Stomach (tissue), 9 donors: Measurements from ENCODE around the gene TRIM62. TPM values are rescaled to one million over a fixed set of nuclear protein-coding genes. Genes with fewer than 3 reads are reported as not detected.
A peak's percentile ranks its signal among the peaks of the same experiment; 100 is the strongest.
"Not testable (repeated sequence)": the region's sequence is repeated elsewhere in the genome, so short reads cannot be mapped to it uniquely, and the experiment has no call there.

ENCODE experiments used
- DNase-seq, 2 donors: peaks; one replicate each; pipeline versions ENCODE4 v3.0.0 to v3.0.0-alpha.2; 2013 to 2019
- H3K27ac ChIP-seq, 5 donors: fragments of 200-600 bp in 4 of 5; sonication (generic) in 4 of 5; one replicate each; pipeline ENCODE4 v1.5.1; 2013 to 2019; ENCODE audit warnings: mild to moderate bottlenecking in 1 of 5, moderate library complexity in 1 of 5
- H3K27me3 ChIP-seq, 3 donors: fragments of 200-600 bp; sonication (generic); one replicate each; pipeline ENCODE4 v1.5.1; 2017 to 2019; ENCODE audit warnings: mixed run types in 1 of 3
- H3K36me3 ChIP-seq, 4 donors: fragments of 200-600 bp; sonication (generic); 1 replicate in 3 of 4; 2 replicates in 1 of 4; pipeline ENCODE4 v1.5.1; 2016 to 2019
- H3K4me1 ChIP-seq, 4 donors: fragments of 200-600 bp; sonication (generic); one replicate each; pipeline ENCODE4 v1.5.1; 2016 to 2019
- H3K4me3 ChIP-seq, 4 donors: fragments of 200-600 bp; sonication (generic) in 3 of 4; one replicate each; pipeline ENCODE4 v1.5.1; 2016 to 2019; ENCODE audit warnings: mild to moderate bottlenecking in 1 of 4
- H3K9me3 ChIP-seq, 4 donors: fragments of 200-600 bp; sonication (generic); one replicate each; pipeline ENCODE4 v1.5.1; 2016 to 2019
- EP300 ChIP-seq: sonication (generic); formaldehyde crosslinking; IDR thresholded peaks from one replicate; pipeline ENCODE4 v1.6.1; 2017; ENCODE audit warnings: antibody characterized with exemption
- POLR2A ChIP-seq, 4 donors: fragments of 450-650 bp; IDR thresholded peaks; one replicate each; pipeline ENCODE4 v1.6.1; 2016; ENCODE audit warnings: antibody characterized with exemption in 4 of 4, control low read depth in 2 of 4, mild to moderate bottlenecking in 1 of 4, moderate library complexity in 1 of 4
- POLR2AphosphoS5 ChIP-seq, 3 donors: sonication (generic); formaldehyde crosslinking; IDR thresholded peaks; one replicate each; pipeline ENCODE4 v1.6.1; 2016; ENCODE audit warnings: antibody characterized with exemption in 3 of 3
- WGBS, 5 donors: extraction: QIAGEN DNeasy Blood & Tissue Kit in 3 of 5; methylation state at CpG; one replicate each; pipeline versions ENCODE4 v1.1.5 to v1.1.7; 2013 to 2018; 5-methylcytosine and 5-hydroxymethylcytosine counted together
- intact Hi-C: fragments of 100-400 bp; cut with DNase I; formaldehyde crosslinking; loops from one replicate; pipeline ENCODE4 v1.15.1; 2023; ENCODE audit warnings: low total_unique reads
- polyA plus RNA-seq, 3 donors: library from polyadenylated mRNA; stranded (reverse); fragments of 200-250 nt; gene quantifications; one replicate each; pipeline ENCODE4 v1.2.3, GENCODE V29; 2013
- total RNA-seq, 5 donors: library from RNA; depleted of rRNA; stranded (reverse); fragments of >200 nt; gene quantifications; one replicate each; pipeline versions ENCODE4 v1.1.0 to v1.2.3, GENCODE V29; 2014 to 2016
- TF ChIP-seq, protein P1 (sequence below), 7 experiments: fragments of 450-650 bp in 4 of 7; fragments of 200-600 bp in 3 of 7; sonication (generic) in 3 of 7; IDR thresholded peaks; one replicate each; pipeline ENCODE4 v1.5.1; 2016 to 2019; ENCODE audit warnings: antibody characterized with exemption in 7 of 7, control low read depth in 2 of 7, mild to moderate bottlenecking in 1 of 7
- donor health status: healthy with polysubstance abuse.
- donor health status: Bipolar disorder and iron deficiency.
- donor health status: healthy.

Gene TRIM62
- total and polyA plus RNA-seq, 8 donors = 0.76 to 18.1 (median 3.1) TPM

DNA sequence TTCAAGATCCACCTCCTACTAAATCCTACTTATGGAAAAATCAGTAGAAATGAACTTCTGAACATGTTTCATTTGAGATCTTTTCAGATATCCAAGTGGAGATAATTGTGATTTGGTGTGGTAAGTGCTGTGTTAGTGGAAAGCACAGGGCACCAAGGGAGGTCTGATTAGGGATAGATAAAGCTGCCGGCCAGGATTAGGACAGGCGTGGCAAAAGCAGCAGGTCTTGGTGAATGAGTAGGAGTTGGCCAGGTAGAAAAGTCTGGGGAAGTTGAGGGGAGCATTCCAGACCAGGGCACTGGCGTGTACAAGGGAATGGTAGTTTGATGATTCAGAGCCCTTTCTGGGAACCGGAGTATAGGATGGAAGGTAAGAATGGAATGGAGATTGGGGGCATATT, 53.1 kb downstream of the TRIM62 start:
- H3K4me1 ChIP-seq = peaks cover 11 to 34% (median 25%) of the 10 kb centered on the region in 4 donors
- peaks cover 0 to 13% (median 0%) of the 10 kb centered on the region in 4 donors for H3K36me3 ChIP-seq
- H3K27me3 ChIP-seq = no peaks in the 10 kb centered on the region
- DNase-seq = no peak
- no peaks in the 10 kb centered on the region for H3K9me3 ChIP-seq
- H3K4me3 ChIP-seq = no peak overlapping the region
- H3K27ac ChIP-seq = no peak overlapping the region
- intact Hi-C loops = no loop called here
- 58 to 81% (median 68%) methylated on average over 4 of the region's 4 CpGs for WGBS, 5 donors
- TF ChIP-seq, protein P1, sequence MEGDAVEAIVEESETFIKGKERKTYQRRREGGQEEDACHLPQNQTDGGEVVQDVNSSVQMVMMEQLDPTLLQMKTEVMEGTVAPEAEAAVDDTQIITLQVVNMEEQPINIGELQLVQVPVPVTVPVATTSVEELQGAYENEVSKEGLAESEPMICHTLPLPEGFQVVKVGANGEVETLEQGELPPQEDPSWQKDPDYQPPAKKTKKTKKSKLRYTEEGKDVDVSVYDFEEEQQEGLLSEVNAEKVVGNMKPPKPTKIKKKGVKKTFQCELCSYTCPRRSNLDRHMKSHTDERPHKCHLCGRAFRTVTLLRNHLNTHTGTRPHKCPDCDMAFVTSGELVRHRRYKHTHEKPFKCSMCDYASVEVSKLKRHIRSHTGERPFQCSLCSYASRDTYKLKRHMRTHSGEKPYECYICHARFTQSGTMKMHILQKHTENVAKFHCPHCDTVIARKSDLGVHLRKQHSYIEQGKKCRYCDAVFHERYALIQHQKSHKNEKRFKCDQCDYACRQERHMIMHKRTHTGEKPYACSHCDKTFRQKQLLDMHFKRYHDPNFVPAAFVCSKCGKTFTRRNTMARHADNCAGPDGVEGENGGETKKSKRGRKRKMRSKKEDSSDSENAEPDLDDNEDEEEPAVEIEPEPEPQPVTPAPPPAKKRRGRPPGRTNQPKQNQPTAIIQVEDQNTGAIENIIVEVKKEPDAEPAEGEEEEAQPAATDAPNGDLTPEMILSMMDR (IDR thresholded peaks at IDR 0.05) = no peak
- TF ChIP-seq POLR2A (IDR thresholded peaks at IDR 0.05) (no peak), EP300 (no peak), POLR2AphosphoS5 (IDR thresholded peaks at IDR 0.05) (no peak)

DNA sequence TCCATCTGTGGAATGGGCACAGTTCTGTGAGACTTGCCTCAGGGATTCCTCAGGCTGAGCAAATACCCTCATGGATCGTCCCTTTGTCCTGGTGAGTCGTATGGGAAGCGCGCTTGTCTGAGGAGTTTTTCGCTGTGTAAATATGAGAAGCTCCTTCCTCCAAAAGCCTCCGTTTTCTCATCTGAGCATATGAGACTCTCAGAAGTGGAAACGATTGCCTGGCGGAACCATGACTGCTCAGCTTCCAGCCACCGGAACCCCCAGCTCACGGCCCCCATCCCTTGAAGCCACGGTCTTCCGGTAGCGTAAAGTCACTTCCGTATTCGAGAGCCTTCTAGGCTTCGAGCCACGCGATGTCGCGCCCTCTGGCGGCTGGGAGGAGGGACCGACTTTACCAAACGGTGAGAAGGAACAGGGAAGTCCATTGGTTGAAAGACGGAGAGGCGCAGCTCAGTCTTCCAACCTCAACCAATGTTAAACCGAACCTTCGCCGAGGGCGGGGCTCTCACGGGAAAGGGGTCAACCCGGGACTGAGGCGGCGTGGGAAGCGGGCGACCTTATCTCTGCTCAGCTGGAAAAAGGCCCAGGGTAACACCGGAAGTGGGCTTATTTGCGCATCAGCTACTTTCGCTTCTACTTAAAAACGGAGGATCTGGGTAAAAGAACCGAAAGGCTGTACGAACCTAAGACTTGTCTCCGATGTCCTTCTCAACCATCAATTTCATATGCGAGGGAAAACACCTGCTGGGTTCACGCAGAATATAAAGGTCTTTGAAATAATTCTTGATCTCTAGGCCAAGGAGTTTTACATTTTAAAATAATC, 54.6 kb downstream of the TRIM62 start:
- intact Hi-C loops = no loop called here
- Histone ChIP-seq H3K4me1 (peaks cover 11 to 31% (median 25%) of the 10 kb centered on the region in 4 donors), H3K9me3 (no peaks in the 10 kb centered on the region), H3K27ac (peak overlapping the region; percentile 77 to 88 (median 87)), H3K27me3 (no peaks in the 10 kb centered on the region), H3K4me3 (peak overlapping the region; percentile 57 to 72 (median 66)), H3K36me3 (peaks cover 0 to under 1% (median 0%) of the 10 kb centered on the region in 4 donors)
- DNase-seq = peak; percentile 97 to 100
- TF ChIP-seq, protein P1 (IDR thresholded peaks at IDR 0.05) = peak in 5 of 7 experiments; percentile 75 to 98 (median 86)
- TF ChIP-seq POLR2A (IDR thresholded peaks at IDR 0.05) (no peak), POLR2AphosphoS5 (IDR thresholded peaks at IDR 0.05) (peak; percentile 54 to 98 (median 96))
- WGBS, 5 donors = 2 to 3% (median 3%) methylated on average over 30 to 44 of the region's 44 CpGs

DNA sequence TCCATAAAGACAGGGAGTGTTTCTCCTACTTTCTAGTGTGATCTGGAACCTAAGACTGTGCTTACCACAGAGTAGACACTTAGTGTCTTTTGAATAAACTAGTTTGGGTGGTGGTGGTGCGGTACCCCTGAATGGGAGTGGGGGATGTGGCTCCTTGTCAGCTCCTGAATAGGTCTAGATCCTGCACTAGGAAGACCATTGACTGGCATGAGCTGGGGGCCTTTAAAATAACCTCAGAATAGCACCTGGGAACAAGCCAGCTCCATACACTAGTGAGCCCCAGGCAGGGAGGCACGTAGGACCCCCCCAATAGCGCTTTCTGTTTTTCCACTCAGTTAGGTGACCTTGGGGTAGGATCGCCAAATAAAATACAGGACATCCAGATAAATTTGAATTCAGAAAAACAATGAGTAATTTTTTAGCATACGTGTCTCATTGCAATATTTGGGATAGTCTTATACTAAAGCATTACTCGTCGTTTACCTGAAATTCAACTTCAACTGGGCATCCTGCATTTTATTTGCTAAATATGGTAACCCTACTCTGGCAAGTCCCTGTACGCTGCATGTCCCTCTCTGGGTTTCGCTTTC, 55.3 kb downstream of the TRIM62 start:
- TF ChIP-seq POLR2A (IDR thresholded peaks at IDR 0.05) = no peak
- TF ChIP-seq, protein P1 (IDR thresholded peaks at IDR 0.05) = no peak
- no peak for TF ChIP-seq POLR2AphosphoS5 (IDR thresholded peaks at IDR 0.05)
- TF ChIP-seq EP300 = no peak
- H3K9me3 ChIP-seq = no peaks in the 10 kb centered on the region
- intact Hi-C loops = no loop called here
- no peaks in the 10 kb centered on the region for H3K36me3 ChIP-seq
- WGBS, 5 donors = 28 to 37% (median 29%) methylated on average over 9 of the region's 9 CpGs
- H3K4me1 ChIP-seq = peaks cover 11 to 31% (median 25%) of the 10 kb centered on the region in 4 donors
- no peak for DNase-seq
- no peaks in the 10 kb centered on the region for H3K27me3 ChIP-seq
- H3K4me3 ChIP-seq = peak overlapping the region; percentile 57 to 72 (median 66)
- peak overlapping the region; percentile 17 to 88 (median 87) for H3K27ac ChIP-seq

DNA sequence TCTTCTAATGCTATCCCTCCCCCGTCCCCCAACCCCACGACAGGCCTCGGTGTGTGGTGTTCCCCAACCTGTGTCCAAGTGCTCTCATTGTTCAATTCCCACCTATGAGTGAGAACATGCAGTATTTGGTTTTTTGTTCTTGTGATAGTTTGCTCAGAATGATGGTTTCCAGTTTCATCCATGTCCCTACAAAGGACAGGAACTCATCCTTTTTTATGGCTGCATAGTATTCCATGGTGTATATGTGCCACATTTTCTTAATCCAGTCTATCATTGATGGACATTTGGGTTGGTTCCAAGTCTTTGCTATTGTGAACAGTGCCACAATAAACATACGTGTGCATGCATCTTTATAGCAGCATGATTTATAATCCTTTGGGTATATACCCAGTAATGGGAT, 57.2 kb downstream of the TRIM62 start:
- intact Hi-C loops, H3K27me3 ChIP-seq, DNase-seq, H3K9me3 ChIP-seq, H3K27ac ChIP-seq, H3K4me3 ChIP-seq, H3K36me3 ChIP-seq: not testable (repeated sequence)
- 90 to 100% (median 93%) methylated on average over 4 of the region's 4 CpGs for WGBS, 5 donors
- peaks cover 11 to 30% (median 25%) of the 10 kb centered on the region in 4 donors for H3K4me1 ChIP-seq
